C4-2B (cell line): Measurements from ENCODE around the gene SRXN1.

Experiments
- ZFX ChIP-seq: fragments of 450-650 bp; IDR thresholded peaks from 2 replicates; pipeline ENCODE4 v1.6.1; 2017
- TF ChIP-seq, protein P1 (sequence below): fragments of 450-650 bp; conservative IDR thresholded peaks from 2 replicates; pipeline ENCODE4 v1.5.1; 2017; ENCODE audit warnings: mild to moderate bottlenecking

DNA sequence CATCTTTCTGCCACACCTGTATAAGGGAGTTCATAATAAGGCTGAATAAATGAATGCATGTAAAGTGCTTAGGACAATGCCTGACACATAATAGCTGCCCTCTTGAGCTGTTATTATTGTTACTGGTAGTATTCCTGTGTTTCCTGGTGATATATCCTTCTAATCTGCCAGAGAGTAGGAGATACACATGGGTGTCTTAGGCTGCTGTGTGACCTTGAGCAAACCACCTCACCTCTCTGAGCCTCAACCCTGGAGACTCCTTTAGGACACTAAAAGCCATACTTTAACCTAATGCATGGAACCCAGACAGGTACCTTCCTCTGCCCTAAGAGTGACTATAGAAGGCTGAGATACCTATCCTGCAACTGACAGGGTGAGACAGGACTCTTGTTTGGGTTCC, 15.1 kb upstream of the SRXN1 start:
- TF ChIP-seq, protein P1, sequence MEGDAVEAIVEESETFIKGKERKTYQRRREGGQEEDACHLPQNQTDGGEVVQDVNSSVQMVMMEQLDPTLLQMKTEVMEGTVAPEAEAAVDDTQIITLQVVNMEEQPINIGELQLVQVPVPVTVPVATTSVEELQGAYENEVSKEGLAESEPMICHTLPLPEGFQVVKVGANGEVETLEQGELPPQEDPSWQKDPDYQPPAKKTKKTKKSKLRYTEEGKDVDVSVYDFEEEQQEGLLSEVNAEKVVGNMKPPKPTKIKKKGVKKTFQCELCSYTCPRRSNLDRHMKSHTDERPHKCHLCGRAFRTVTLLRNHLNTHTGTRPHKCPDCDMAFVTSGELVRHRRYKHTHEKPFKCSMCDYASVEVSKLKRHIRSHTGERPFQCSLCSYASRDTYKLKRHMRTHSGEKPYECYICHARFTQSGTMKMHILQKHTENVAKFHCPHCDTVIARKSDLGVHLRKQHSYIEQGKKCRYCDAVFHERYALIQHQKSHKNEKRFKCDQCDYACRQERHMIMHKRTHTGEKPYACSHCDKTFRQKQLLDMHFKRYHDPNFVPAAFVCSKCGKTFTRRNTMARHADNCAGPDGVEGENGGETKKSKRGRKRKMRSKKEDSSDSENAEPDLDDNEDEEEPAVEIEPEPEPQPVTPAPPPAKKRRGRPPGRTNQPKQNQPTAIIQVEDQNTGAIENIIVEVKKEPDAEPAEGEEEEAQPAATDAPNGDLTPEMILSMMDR, result no peak
- no peak for TF ChIP-seq ZFX
